Measurements from ENCODE around the gene IFNL3.
"Not testable (repeated sequence)": the region's sequence is repeated elsewhere in the genome, so short reads cannot be mapped to it uniquely, and the experiment has no call there.

Gene IFNL3

DNA sequence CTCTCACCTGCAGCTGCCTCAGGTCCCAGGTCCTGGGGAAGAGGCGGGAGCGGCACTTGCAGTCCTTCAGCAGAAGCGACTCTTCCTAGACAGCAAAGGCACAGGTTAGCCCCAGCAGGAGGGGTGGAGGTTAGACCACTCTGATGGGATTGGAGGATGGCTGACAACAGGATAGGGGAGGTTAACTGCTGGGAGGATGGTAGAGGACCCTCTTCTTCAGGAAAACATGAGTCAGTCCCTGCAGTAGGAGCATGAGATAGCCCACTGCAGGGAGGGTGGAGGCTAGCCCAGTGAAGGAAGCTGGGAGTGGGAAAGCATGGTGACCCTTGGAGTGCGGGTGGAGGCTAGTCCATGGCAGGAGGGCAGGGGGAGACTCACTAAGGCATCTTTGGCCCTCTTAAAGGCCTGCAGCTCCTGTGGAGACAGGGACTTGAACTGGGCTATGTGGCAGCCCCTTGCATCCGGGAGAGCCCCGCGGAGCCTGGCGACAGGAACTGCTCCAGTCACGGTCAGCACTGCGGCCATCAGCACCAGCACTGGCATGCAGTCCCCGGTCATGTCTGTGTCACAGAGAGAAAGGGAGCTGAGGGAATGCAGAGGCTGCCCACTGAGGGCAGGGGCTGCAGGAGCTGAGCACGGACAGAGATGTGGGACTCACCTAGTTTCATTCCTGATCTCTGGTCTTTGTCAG, at the start of gene IFNL3:
TSS of gene IFNL3 (minus strand) at position 597 of the 691 bp plus-strand sequence. CDS start at position 558, 39 bp downstream.
- DNase-seq: not testable (repeated sequence)

DNA sequence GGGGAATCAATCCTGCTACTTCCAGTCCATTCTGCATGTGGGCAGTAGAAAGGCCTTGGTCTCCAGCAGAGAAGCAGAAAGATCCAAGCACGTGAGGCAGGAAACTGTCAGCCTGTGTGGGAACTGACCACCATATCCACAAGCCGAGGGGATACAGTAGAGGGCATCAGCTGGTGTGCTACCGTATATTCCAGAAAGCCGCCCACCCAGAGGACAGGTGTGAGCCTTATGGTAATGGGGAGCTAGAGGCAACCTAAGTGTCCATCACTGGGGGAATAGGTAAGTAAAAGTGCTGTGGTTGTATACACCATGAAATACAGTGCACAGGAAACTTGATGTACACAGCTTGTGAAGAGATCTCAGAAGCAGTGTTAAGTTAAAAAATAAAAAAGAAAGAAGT, 48.6 kb upstream of the IFNL3 start:
- DNase-seq: no peak

DNA sequence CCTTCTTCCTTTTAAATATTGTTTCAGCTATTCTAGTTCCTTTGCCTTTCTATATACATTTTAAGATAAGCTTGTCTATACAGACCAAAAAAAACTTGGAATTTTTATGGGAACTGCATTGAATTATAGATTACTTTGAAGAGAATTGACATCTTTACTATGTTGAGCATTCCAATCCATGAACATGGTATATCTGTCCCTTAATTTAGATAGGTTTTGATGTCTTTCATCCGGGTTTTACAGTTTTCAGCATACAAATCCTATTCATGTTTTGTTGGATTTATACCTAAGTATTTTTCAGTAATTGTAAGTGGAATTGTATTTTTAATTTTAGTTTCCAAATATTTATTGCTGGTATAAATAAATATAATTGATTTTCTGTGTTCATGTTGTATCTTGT, 39.2 kb upstream of the IFNL3 start:
- DNase-seq: no peak

DNA sequence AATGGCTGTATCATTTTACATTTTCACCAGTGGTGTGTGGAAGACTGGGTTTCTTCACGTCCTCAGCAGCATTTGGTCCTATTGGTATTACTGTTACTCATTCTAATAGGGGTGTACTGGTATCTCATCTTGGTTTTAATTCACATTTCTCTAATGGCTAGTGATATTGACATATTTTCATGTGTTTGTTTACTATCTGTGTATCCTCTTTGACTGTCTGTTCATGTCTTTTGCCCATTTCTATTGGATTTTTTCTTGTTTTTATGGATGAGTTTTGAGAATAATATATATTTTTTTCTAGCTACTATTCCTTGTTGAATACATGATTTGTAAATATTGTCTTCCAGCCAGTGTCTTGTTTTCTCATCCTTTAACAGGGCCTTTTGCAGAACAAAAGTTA, 37.2 kb upstream of the IFNL3 start:
- no peak for DNase-seq

DNA sequence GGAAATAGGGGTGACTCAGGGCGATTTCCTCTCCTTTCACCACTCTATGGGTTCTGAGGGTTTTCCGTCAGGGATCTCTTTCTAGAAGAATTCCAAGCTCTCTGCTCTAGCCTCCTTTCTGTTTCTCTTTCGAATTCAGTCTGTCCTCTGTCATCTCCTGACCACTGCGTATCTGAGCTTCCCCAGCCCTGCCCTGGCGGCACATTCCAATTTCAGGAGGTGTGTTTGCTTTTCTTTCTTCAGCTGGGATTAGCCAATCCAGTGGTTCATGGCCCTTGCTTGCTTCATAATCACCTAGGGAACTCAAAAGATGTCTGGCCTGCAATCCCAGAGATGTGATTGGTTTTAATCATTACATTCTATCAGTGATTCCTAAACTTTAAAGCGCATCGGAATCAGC, 32.8 kb upstream of the IFNL3 start:
- DNase-seq: no peak

DNA sequence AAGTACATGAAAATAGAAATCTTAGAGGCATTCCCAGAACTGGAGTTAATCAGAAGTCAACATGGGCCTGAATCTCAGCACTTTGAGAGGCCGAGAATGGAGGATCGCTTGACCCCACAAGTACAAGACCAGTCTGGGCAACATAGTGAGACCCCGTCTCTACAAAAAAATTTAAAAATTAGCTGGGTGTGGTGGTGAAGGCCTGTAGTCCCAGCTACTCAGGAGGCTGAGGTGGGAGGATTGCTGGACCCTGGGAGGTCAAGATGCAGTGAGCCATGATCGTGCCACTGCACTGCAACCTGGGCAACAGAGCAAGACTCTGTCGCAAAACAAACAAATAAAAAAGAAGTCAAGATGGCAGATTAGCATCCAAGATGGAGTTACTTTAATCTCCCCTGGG, 31.9 kb upstream of the IFNL3 start:
- DNase-seq: no peak

DNA sequence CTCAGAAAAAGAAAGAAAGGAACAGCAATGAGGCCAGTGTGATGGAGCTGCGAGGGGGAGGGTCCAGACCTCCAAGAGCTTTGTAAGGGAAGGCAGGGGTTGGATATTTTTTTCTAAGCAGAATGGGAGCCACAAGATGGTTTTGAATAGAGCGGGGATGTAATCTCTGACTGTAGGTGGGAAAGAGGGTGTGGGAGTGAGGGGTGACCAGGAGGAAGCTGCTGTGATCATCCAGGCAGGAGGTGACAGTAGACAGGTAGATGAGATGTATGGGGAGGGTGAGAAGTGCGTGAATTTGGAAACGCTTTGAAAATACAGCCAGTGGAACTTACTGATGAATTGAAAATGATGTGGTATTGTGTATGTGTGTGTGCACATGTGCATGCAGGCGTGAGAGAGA, 30.8 kb upstream of the IFNL3 start:
- no peak for DNase-seq

DNA sequence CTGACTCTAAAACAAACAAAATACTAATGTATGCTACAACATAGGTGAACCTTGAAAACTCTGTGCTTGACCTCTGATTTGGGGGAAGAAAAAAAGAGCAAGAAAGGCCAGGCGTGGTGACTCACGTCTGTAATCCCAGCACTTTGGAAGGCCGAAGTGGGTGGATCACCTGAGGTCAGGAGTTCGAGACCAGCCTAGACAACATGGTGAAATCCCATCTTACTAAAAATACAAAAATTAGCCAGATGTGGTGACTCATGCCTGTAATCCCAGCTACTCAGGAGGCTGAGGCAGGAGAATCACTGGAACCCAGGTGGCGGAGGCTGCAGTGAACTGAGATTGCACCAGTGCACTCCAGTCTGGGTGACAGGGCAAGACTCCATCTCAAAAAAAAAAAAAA, 29.1 kb upstream of the IFNL3 start:
- DNase-seq: not testable (repeated sequence)

DNA sequence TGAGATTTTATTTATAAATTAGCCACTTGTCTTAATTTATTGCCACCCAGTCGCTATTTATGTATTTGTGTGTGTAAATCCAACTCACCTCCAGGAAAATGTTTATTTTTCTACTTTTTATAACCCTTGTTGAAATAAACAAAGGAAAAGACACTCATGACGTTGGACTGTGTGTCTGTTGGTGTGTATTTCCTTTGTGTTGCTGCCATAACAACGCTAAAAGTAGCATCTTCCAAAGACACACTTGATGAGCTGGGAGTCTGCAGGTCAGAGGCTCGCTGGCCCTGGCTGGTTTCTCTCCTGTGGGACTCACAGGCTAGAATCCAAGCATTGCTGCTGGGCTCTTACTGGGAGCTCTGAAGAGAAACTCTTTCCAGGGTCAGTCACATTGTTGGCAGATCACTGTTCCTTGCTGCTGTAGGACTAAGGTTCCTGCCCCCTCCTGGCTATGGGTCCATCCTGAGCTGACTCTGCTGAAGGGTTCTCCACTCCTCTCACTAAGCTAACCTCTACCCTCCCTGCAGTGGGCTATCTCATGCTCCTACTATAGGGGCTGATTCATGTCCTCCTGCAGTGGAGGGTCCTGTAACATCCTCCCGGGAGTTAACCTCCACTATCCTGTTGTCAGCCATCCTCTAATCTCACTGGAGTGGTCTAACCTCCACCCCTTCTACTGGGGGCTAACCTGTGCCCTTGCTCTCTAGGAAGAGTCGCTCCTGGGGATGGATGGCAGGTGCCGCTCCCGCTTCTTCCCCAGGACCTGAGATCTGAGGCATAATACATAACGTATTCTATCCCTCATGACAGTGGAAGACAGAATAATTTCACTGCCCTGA, 25.4 kb upstream of the IFNL3 start:
- DNase-seq: no peak

DNA sequence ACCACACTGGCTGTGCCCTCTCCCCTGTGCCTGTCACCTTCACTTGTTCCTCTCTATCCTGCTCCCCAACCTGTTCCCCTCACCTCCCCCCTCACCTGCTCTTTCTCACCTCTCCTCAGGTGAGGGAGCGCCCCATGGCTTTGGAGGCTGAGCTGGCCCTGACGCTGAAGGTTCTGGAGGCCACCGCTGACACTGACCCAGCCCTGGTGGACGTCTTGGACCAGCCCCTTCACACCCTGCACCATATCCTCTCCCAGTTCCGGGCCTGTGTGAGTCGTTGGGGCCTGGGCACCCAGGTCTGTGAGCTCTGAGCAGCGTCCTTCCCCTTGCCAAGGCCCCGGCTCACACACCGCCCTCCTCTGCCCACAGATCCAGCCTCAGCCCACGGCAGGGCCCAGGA, 24.6 kb upstream of the IFNL3 start:
- DNase-seq: not testable (repeated sequence)

DNA sequence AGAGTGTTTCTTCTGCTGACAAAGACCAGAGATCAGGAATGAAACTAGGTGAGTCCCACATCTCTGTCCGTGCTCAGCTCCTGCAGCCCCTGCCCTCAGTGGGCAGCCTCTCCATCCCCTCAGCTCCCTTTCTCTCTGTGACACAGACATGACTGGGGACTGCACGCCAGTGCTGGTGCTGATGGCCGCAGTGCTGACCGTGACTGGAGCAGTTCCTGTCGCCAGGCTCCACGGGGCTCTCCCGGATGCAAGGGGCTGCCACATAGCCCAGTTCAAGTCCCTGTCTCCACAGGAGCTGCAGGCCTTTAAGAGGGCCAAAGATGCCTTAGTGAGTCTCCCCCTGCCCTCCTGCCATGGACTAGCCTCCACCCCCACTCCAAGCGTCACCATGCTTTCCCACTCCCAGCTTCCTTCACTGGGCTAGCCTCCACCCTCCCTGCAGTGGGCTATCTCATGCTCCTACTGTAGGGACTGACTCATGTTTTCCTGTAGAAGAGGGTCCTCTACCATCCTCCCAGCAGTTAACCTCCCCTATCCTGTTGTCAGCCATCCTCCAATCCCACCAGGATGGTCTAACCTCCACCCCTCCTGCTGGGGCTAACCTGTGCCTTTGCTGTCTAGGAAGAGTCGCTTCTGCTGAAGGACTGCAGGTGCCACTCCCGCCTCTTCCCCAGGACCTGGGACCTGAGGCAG, 23.9 kb upstream of the IFNL3 start:
- DNase-seq: not testable (repeated sequence)

DNA sequence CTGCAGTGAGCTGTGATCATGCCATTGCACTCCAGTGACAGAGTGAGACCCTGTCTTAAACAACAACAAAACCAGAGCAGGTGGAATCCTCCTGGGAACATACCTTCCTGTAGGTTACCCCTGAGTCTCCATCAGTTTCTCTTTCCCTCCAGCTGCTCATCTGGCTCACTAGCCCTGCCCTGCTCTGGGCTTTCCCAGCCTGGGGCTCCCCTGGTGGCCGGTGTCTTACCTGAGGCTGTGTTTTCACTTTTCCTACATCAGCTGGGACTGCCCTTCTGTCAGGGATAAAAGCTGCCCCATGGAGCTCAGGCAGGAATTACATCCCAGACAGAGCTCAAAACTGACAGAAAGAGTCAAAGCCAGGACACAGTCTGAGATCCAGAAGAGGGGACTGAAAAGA, 23.3 kb upstream of the IFNL3 start, which contains the start of gene IFNL2:
TSS of gene IFNL2 (plus strand) at position 312 of the 400 bp plus-strand sequence. CDS start 173 bp downstream, outside the sequence.
- DNase-seq: not testable (repeated sequence)

DNA sequence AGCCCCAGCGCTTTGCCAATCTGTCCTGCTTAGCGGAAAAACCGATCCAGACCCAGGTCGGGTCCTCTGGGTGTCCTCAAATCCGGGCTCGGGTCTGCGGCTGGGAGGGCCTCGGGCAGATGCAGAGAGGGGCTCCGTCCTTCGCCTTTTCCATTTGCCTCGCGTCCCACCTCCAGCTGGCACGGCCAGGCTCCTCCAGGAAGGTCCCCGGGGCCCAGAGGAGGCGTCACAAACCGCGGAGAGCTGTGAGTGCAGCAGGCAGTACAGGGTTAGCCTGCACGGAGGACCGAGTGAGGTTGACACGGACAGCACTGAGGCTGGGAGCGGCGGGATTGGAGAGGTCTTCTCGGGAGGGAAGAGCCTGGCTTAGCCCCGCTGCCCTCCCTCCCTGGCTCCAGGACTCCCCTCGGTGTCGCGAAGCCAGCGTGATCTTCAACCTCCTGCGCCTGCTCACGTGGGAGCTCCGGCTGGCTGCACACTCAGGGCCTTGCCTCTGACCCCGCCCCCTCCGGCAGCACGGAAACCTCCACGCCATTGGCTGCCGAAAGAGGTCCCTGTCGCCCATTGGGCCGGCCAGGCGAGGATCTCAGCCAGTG, 20.6 kb upstream of the IFNL3 start:
- no peak for DNase-seq

DNA sequence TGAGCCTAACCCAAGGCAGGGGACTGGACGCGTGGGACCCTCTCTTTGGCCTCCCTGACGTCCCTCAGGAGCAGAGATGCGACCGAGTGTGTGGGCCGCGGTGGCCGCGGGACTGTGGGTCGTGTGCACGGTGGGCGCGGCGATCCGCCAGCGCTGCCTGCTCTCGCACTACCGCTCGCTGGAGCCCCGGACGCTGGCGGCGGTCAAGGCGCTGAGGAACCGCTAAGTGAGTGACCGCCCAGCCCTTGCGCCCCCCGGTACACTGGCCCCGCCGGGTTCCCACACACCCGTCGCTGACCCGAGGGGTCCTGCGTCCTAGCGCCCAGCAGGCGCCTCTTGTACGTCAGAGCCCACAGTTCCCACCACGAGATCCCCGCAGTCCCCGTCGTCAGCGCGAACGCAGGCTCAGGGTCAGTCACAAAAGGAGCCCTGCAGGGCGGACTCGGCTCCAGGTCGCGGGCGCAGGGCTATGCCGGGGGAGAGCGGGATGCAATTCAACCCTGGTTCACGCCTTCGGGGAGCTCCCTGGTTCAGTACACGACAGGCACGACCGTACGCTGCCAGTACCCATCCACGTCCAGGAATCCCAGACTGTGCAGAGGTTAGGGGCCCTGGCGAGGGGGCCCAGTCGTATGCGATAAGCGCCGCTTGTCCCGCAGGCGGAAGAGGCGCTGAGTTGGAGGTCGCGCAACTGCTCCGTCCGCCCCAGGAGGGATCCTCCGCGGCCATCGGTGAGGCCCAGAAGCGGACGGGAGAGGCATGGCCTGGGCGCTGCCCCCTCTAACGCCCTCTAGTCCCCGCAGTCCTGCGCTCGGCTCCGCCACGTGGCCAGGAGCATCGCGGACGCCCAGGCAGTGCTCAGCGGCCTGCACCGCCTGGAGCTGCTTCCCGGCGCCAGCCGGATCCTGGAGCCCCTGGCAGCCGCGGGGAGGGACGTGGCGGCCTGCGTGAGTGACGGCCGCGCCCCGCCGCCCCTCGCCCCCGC, 19.8 kb upstream of the IFNL3 start:
- DNase-seq: no peak

DNA sequence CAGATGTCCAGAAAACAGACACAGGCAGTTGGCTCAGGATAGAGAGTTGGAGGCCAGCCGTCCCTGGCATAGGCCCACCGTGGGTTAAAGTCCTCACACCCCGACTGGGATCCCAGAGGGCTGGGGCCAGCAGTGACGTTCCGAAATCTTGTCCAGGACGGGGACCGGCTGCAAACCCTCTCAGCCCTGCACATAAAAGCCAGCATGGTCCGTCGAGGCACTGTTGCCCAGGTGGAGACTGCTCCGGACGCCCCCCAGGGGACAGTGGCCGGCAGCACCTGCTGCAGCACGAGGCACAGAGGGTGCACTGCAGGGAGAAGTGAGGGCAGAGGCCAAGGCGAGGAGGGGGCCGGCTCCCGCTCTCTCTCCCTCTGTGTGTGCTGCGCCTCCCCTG, 19.1 kb upstream of the IFNL3 start:
- DNase-seq: no peak

DNA sequence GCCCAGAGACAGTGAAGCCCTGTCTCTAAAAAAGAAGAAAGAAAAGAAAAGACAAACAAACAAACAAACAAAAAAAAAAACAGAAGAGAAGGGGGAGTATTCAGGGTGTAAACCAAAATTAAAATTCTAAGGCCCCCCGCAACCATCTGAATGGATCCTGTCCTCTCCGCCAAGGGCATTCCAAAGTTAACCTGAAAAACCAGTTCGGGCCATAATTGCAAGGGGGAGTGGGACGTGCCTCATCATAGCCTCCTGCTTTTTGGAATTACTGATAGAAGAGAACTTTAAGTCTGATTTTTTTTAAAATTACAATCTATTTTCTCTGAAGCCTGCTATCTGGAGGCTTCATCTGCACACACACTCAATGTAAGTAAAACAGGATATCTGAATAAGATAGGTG, 17.7 kb upstream of the IFNL3 start:
- no peak for DNase-seq

DNA sequence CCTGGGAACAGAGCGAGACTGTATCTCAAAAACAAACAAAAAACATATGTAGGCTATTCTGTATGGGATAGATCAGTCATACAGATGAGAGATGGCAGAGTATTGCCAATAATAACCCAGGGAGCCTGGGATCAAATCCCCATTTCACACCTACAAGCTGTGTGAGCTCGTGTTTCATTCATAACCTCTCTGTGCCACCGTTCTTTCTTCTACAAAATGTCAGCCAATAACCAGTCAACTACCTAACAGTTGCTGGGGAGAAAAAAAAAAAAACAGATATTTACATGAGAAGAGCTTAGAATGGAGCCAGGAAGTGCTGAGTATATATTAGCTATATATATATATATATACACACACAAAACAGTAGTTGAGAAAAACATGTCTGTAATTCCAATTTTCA, 16.9 kb upstream of the IFNL3 start:
- no peak for DNase-seq

DNA sequence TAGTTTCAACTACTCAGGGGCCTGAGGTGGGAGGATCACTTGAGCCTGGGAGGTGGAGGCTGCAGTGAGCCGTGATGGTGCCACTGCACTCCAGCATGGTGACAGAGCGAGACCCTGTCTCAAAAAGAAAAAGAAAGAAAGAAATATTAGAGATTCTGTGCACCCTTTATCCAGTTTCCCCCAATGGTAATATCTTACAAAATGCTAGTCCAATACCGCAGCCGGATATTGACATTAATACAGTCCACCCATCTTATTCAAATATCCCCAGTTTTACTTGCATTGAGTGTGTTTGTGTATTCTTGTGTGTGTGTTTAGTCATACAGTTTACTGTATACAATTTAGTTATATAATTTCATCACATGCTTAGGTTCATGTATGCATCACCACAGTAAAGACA, 12.4 kb upstream of the IFNL3 start:
- DNase-seq: no peak

DNA sequence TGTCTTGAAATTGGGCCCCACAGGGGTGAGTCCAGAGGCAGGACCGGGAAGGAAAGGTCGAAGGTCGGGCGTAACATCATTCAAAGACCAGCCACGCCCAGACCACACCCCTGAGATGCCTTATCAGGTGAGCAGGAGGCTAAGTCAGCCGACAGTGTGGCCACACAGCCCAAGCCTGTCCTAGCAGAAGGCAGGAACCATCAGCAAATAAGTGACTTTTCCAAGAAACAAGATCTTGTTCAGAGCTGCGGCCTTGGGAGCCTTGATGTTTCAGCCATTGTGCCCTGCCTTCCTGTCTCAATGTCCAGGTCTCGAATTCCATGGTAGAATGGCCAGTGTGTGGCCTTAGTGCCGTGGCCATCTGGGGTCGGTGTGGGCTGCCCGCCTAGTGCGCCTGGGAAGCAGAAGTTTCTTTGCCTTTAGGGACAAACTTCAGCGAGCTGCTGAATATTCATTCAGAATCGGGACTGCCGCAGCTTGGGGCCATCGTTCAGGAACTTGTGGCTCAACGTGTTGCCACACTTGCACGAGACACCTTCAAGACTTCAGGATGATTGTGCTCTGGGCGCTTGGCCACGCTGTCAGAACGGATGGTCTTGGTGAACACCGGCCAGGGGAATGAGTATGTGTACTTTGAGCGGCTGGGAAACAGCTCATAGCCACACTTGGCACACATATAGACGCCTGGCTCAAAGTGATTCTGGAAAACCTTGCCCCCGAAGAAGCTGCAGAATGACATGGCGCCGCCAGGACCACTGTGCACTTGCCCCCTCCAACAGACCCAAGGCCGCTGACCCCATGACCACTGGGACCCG, 9.9 kb upstream of the IFNL3 start:
- DNase-seq: no peak

DNA sequence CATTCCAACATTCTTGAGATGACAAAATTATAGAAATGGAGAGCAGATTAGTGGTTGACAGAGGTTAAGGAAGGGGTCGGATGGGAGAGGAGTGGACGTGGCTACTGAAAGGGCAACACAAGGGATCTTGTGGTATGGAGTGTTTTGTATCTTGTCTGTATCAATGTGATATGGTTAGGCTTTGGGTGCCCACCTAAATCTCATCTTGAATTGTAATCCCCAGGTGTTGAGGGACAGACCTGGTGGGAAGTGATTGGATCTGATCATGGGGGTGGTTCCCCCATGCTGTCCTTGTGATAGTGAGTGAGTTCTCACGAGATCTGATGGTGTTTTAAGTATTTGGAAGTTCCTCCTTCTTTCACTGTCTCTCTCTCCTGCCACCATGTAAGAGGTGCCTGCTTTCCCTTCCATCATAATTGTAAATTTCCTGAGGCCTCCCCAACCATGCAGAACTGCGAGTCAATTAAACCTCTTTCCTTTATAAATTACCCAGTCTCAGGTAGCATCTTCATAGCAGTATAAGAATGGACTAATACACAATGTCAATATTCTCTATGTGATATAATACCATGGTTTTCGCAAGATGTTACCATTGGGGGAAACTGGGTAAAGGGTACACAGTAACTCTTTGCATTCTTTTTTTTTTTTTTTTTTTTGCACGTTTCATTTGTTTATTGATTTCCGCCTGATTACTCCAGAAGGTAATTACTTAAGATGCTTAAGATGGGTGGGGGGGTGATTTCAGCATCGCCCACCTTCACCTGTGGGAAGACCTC, 8.8 kb upstream of the IFNL3 start:
- DNase-seq: no peak
